Measurements from ENCODE around the gene ELK4.

Gene ELK4

DNA sequence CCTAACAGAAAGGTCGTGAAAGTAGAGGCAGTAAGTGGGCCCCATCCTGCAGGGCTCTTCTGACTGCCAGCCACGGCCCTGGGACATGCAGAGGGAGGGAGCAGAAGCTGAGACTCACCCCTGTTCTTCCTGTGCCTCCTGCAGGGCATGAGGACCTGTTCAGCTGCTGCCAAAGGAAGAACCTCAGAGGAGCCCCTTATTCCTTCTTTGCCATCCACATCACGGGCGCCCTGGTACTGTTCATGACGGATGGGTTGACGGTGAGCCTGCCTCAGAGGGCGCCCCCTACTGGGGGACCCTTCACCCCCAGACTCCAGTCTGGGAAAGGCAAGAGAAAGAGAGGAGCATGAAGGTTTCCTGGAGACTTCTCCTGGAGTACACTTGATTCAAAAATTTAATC, 47.1 kb downstream of the ELK4 start:
- H3K27me3 ChIP-seq (ENCODE audit: insufficient read depth, poor library complexity, severe bottlenecking), result no peaks in the 10 kb centered on the region
- TF ChIP-seq, protein P1, sequence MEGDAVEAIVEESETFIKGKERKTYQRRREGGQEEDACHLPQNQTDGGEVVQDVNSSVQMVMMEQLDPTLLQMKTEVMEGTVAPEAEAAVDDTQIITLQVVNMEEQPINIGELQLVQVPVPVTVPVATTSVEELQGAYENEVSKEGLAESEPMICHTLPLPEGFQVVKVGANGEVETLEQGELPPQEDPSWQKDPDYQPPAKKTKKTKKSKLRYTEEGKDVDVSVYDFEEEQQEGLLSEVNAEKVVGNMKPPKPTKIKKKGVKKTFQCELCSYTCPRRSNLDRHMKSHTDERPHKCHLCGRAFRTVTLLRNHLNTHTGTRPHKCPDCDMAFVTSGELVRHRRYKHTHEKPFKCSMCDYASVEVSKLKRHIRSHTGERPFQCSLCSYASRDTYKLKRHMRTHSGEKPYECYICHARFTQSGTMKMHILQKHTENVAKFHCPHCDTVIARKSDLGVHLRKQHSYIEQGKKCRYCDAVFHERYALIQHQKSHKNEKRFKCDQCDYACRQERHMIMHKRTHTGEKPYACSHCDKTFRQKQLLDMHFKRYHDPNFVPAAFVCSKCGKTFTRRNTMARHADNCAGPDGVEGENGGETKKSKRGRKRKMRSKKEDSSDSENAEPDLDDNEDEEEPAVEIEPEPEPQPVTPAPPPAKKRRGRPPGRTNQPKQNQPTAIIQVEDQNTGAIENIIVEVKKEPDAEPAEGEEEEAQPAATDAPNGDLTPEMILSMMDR (IDR thresholded peaks at IDR 0.05; ENCODE audit: insufficient read depth, low read length), result no peak
- TF ChIP-seq SPI1 (IDR thresholded peaks at IDR 0.05; ENCODE audit: borderline replicate concordance, low read depth) (no peak), GABPA (IDR thresholded peaks at IDR 0.05; ENCODE audit: low read depth) (no peak), POLR2AphosphoS5 (IDR thresholded peaks at IDR 0.05; ENCODE audit: low read depth) (no peak)
- TF ChIP-seq, protein P2, sequence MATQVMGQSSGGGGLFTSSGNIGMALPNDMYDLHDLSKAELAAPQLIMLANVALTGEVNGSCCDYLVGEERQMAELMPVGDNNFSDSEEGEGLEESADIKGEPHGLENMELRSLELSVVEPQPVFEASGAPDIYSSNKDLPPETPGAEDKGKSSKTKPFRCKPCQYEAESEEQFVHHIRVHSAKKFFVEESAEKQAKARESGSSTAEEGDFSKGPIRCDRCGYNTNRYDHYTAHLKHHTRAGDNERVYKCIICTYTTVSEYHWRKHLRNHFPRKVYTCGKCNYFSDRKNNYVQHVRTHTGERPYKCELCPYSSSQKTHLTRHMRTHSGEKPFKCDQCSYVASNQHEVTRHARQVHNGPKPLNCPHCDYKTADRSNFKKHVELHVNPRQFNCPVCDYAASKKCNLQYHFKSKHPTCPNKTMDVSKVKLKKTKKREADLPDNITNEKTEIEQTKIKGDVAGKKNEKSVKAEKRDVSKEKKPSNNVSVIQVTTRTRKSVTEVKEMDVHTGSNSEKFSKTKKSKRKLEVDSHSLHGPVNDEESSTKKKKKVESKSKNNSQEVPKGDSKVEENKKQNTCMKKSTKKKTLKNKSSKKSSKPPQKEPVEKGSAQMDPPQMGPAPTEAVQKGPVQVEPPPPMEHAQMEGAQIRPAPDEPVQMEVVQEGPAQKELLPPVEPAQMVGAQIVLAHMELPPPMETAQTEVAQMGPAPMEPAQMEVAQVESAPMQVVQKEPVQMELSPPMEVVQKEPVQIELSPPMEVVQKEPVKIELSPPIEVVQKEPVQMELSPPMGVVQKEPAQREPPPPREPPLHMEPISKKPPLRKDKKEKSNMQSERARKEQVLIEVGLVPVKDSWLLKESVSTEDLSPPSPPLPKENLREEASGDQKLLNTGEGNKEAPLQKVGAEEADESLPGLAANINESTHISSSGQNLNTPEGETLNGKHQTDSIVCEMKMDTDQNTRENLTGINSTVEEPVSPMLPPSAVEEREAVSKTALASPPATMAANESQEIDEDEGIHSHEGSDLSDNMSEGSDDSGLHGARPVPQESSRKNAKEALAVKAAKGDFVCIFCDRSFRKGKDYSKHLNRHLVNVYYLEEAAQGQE (IDR thresholded peaks at IDR 0.05; ENCODE audit: insufficient replicate concordance, low read depth), result no peak
- H3K4me3 ChIP-seq (replicated peaks; ENCODE audit: insufficient read depth, low read length), result no peak overlapping the region
- H3K27ac ChIP-seq (replicated peaks), result no peak overlapping the region
- no peak for DNase-seq (ENCODE audit: low read depth in 1 of 2, low spot score in 1 of 2)

DNA sequence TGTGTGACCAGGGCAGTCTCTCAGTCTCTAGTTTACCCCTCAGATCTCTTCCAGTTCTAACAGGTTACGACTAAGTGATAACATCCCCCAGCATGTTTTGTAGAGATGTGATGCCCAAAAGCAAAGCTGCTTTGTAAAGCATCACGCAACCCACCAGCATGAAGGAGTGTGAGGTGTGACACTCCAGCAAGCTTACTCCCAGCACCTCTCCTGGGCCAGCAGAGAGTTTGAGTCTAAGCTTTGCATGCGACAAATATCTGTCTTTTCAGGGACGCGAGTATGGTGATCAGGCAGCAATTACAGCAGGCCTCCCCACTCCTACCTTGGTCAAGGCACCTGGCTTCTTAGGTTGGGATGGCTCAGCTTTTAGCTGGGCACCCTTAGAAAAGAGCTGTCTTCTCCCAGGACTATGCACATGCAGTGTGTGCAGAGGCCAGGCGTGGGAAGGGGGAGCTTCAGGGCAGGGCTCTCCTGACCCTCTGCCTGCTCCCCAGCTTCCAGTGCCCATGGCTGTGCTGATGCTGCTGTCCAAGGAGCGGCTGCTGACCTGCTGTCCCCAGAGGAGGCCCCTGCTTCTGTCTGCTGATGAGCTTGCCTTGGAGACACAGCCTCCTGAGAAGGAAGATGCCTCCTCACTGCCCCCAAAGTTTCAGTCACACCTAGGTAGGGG, 48.2 kb downstream of the ELK4 start:
- H3K4me3 ChIP-seq (replicated peaks; ENCODE audit: insufficient read depth, low read length), result no peak overlapping the region
- peaks cover 9% of the 10 kb centered on the region for H3K27me3 ChIP-seq (ENCODE audit: insufficient read depth, poor library complexity, severe bottlenecking)
- no peak overlapping the region for H3K27ac ChIP-seq (replicated peaks)
- TF ChIP-seq SPI1 (IDR thresholded peaks at IDR 0.05; ENCODE audit: borderline replicate concordance, low read depth), result no peak
- TF ChIP-seq, protein P1 (IDR thresholded peaks at IDR 0.05; ENCODE audit: insufficient read depth, low read length), result no peak
- no peak for TF ChIP-seq GABPA (IDR thresholded peaks at IDR 0.05; ENCODE audit: low read depth)
- TF ChIP-seq, protein P2 (IDR thresholded peaks at IDR 0.05; ENCODE audit: insufficient replicate concordance, low read depth), result no peak
- TF ChIP-seq POLR2AphosphoS5 (IDR thresholded peaks at IDR 0.05; ENCODE audit: low read depth), result no peak
- DNase-seq (ENCODE audit: low read depth in 1 of 2, low spot score in 1 of 2), result no peak

DNA sequence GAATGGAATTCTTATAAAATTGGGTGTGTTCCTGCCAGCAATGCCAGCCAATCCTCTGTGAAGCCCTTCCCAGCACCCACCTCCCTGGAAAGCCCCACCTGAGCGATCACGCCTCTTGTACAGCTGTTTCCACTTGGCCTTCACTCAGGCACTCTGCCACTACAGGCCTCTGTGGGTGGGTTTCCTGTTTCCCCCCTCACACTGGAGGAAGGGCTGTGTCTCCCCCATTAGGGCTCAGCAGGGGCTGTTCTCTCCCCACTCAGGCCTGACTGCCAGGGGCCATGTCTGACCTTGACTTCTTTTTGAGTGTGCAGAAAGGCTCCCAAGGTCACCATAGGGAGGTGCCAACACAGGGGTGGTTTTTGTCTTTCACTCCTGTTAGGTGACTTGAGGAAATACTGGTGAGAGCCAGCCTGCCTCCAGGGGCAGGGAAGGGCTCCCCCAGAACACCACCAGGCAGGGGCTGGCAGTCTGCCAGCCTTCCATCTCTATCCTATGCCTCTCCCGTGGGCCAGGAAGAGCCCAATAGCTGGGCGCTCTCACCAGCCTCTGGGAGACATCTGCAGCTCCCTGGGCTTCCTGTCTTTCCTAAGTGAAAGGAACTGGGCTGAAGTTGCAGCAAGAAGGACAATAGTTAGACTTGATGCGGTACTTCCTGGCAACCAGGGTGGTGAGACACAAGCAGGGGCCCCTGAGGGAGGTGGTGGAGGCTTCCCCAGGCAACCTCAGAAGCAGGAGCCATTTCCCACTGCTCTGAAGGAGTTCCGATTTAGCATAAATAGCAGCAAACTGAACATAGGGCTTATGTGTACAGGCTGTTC, 49.1 kb downstream of the ELK4 start:
- no peak overlapping the region for H3K4me3 ChIP-seq (replicated peaks; ENCODE audit: insufficient read depth, low read length)
- TF ChIP-seq, protein P1 (IDR thresholded peaks at IDR 0.05; ENCODE audit: insufficient read depth, low read length), result no peak
- TF ChIP-seq GABPA (IDR thresholded peaks at IDR 0.05; ENCODE audit: low read depth), result no peak
- no peak for TF ChIP-seq SPI1 (IDR thresholded peaks at IDR 0.05; ENCODE audit: borderline replicate concordance, low read depth)
- no peak for TF ChIP-seq POLR2AphosphoS5 (IDR thresholded peaks at IDR 0.05; ENCODE audit: low read depth)
- TF ChIP-seq, protein P2 (IDR thresholded peaks at IDR 0.05; ENCODE audit: insufficient replicate concordance, low read depth), result no peak
- DNase-seq (ENCODE audit: low read depth in 1 of 2, low spot score in 1 of 2), result no peak
- H3K27me3 ChIP-seq (ENCODE audit: insufficient read depth, poor library complexity, severe bottlenecking), result peaks cover 9% of the 10 kb centered on the region
- H3K27ac ChIP-seq (replicated peaks), result no peak overlapping the region

Measured in HL-60 (cell line).